Femur (tissue), 1 donor: ENCODE data around the gene LRRC45.
A peak's percentile ranks its signal among the peaks of the same experiment; 100 is the strongest.

Experiments used
- DNase-seq: peaks from one replicate; pipeline ENCODE4 v3.0.0-alpha.2; 2017

Gene LRRC45

GRCh38 chr17:82065638-82066303 is 42.7 kb downstream of the LRRC45 start, which contains the start of gene DUS1L:
DUS1L (minus strand) TSS chr17:82065804; CDS start chr17:82065059, 745 bp downstream.
- DNase-seq, result peak; percentile 66

DNA sequence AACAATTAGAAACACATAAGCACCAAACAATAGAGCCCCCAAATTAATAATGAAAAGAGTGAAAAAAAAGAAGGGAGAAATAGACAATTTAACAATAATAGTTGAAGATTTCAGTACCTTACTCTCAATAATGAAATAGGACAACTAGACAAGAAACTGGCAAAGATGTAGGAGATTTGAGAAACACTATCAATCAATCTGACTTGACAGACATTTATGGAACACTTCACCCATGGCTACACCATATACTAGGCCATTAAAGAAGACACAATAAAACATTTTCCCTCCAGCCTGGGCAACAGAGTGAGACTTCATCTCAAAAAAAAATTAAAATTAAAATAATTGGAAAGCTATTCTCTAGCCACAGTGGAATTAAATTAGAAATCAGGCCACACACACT is 47.5 kb downstream of the LRRC45 start:
- DNase-seq, result no peak

DNA sequence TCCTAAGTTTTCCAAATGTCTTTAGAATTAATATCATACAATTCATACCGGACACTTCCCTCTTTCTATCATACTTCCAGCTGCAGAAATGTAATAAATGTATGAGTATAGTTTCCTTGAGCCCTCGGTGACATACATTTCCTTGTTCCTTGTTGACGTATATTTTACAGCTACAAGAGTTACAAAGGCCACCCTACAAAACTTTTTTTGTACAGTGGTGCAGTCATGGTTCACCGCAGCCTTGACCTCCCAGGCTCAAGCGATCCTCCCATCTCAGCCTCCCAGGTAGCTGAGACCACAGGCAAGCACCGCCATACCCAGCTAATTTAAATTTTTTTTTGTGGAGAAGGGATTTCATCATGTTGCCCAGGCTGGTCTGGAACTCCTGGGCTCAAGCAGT is 49.7 kb downstream of the LRRC45 start:
- no peak for DNase-seq

GRCh38 chr17:82073446-82073845 is 50.3 kb downstream of the LRRC45 start:
- no peak for DNase-seq

DNA sequence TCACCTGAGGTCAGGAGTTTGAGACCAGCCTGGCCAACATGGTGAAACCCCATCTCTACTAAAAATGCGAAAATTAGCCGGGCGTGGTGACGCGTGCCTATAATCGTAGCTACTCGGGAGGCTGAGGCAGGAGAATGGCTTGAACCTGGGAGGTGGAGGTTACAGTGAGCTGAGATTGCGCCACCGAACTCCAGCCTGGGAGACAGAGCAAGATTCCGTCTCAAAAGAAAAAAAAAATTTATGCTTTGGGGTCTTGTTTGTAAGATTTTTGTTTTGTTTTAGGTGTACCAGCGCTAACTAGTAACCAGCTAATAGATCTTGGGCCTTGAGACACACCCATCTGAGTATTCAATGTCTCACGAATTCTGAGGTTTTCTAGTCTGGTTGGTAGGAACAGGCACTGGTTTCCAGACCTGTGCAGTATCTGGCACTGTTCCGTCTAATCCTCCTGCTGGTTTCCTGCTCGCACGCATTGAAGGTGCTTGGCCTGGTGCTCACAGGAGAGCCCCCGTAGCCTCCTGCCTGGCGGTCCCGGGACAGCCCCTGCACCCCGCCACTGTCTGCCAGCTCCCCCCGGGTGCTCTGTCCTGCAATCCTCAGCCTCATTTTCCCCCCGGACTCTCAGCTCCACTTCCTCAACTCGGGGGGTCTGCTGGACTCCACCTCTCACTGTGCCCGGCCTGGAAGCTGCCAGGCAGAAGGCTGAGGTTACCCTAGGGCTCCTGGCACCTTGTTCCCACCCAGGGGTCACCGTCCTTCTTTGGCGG is 53.1 kb downstream of the LRRC45 start:
- DNase-seq, result no peak

- DNase-seq, result no peak
Observed at GRCh38 chr17:82076785-82077591, 53.9 kb downstream of the LRRC45 start.

- DNase-seq, result peak; percentile 75
Observed at GRCh38 chr17:82077617-82078358, 54.7 kb downstream of the LRRC45 start.

DNA sequence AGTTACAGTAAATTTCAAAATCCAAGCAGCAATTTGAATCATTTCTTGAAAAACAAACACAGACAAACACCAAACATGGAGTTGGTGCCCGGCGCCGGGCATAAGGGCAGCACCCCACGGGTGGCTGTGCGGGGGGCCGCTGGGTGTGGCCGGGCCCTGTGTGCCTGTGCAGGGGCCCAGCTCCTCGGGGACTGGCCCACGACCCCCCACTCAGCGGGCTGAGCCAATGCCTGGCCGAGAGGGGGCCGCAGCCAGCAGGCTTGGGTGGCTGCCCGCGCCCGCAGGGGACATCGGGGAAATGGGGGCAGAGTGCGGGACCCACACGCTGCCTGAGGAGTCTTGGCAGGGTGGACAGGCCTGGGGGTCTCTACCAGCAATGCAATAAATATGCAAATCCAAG is 55.3 kb downstream of the LRRC45 start:
- no peak for DNase-seq

- DNase-seq, result no peak
Observed at GRCh38 chr17:82079001-82079677, 56.0 kb downstream of the LRRC45 start.

DNA sequence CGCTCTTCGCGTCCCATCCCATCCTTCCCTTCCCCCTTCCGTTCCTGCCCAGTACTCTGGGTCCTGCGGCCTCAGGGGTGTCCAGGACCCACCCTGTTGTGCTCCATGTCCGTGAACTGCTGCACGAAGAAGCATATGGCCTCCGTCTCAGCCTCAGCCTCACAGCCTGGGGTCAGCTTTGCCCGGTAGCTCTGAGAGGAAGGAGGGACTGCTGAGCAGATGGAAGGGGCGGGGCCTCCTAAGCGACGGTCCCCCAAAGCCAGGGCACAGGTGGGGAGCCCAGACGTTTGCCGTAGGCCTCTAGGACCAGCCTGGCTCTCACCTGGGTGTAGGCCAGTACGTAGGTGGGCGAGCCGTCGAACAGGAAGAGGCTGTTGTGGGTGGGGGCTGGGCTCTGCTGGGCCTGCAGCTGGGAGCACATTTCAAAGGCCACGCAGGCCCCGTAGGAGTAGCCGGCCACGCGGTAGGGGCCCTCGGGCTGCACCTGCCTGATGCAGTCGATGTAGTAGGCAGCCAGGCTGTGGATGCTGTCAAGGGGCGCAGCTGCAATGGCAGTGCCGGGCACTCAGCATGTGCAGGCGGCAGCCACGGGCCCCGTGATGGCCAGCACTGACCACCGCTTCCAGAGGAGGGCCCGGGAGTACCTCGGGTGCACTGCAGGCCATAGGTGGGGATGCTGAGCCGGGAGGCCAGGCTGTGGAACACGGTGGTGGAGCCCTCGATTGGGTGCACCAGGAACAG is 57.1 kb downstream of the LRRC45 start:
- DNase-seq, result no peak
